ENCODE measurements around the gene INPP5A.

The INPP5A gene

GRCh38 chr10:132539894-132540293 lies 2.3 kb downstream of the INPP5A start:
- TF ChIP-seq YY1 (IDR thresholded peaks at IDR 0.05; ENCODE audit: low read depth), result no peak
- TF ChIP-seq CREB1 (IDR thresholded peaks at IDR 0.05; ENCODE audit: low read depth), result no peak
- TF ChIP-seq ZBTB7A (IDR thresholded peaks at IDR 0.05; ENCODE audit: low read depth), result no peak
- TF ChIP-seq EP300 (IDR thresholded peaks at IDR 0.05; ENCODE audit: borderline replicate concordance), result no peak
- TF ChIP-seq EGR1 (IDR thresholded peaks at IDR 0.05), result no peak
- TF ChIP-seq, protein P1, sequence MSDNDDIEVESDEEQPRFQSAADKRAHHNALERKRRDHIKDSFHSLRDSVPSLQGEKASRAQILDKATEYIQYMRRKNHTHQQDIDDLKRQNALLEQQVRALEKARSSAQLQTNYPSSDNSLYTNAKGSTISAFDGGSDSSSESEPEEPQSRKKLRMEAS (IDR thresholded peaks at IDR 0.05), result no peak
- no peak for TF ChIP-seq USF1 (IDR thresholded peaks at IDR 0.05)
- TF ChIP-seq TEAD4 (IDR thresholded peaks at IDR 0.05), result no peak
- TF ChIP-seq, protein P2, sequence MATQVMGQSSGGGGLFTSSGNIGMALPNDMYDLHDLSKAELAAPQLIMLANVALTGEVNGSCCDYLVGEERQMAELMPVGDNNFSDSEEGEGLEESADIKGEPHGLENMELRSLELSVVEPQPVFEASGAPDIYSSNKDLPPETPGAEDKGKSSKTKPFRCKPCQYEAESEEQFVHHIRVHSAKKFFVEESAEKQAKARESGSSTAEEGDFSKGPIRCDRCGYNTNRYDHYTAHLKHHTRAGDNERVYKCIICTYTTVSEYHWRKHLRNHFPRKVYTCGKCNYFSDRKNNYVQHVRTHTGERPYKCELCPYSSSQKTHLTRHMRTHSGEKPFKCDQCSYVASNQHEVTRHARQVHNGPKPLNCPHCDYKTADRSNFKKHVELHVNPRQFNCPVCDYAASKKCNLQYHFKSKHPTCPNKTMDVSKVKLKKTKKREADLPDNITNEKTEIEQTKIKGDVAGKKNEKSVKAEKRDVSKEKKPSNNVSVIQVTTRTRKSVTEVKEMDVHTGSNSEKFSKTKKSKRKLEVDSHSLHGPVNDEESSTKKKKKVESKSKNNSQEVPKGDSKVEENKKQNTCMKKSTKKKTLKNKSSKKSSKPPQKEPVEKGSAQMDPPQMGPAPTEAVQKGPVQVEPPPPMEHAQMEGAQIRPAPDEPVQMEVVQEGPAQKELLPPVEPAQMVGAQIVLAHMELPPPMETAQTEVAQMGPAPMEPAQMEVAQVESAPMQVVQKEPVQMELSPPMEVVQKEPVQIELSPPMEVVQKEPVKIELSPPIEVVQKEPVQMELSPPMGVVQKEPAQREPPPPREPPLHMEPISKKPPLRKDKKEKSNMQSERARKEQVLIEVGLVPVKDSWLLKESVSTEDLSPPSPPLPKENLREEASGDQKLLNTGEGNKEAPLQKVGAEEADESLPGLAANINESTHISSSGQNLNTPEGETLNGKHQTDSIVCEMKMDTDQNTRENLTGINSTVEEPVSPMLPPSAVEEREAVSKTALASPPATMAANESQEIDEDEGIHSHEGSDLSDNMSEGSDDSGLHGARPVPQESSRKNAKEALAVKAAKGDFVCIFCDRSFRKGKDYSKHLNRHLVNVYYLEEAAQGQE (IDR thresholded peaks at IDR 0.05; ENCODE audit: low read depth), result no peak
- no peak for TF ChIP-seq FOXM1 (IDR thresholded peaks at IDR 0.05; ENCODE audit: borderline replicate concordance, low read depth)
- no peak for TF ChIP-seq CEBPB (IDR thresholded peaks at IDR 0.05)
- no peak for TF ChIP-seq TCF12 (IDR thresholded peaks at IDR 0.05; ENCODE audit: low read depth)
- TF ChIP-seq NFIC (IDR thresholded peaks at IDR 0.05), result no peak
- no peak for TF ChIP-seq RAD21 (IDR thresholded peaks at IDR 0.05; ENCODE audit: low read depth)
- TF ChIP-seq TAF1 (IDR thresholded peaks at IDR 0.05; ENCODE audit: low read depth), result no peak

- TF ChIP-seq, protein P2 (IDR thresholded peaks at IDR 0.05; ENCODE audit: low read depth), result no peak
- no peak for TF ChIP-seq FOXM1 (IDR thresholded peaks at IDR 0.05; ENCODE audit: borderline replicate concordance, low read depth)
- TF ChIP-seq NFIC (IDR thresholded peaks at IDR 0.05), result no peak
Measured at GRCh38 chr10:132540456-132540855, 2.9 kb downstream of the INPP5A start.

GRCh38 chr10:132541129-132541528 lies 3.5 kb downstream of the INPP5A start:
- no peak for TF ChIP-seq TAF1 (IDR thresholded peaks at IDR 0.05; ENCODE audit: low read depth)
- no peak for TF ChIP-seq TCF12 (IDR thresholded peaks at IDR 0.05; ENCODE audit: low read depth)
- no peak for TF ChIP-seq EP300 (IDR thresholded peaks at IDR 0.05; ENCODE audit: borderline replicate concordance)
- TF ChIP-seq RAD21 (IDR thresholded peaks at IDR 0.05; ENCODE audit: low read depth), result no peak
- no peak for TF ChIP-seq FOXM1 (IDR thresholded peaks at IDR 0.05; ENCODE audit: borderline replicate concordance, low read depth)
- TF ChIP-seq, protein P2 (IDR thresholded peaks at IDR 0.05; ENCODE audit: low read depth), result no peak
- no peak for TF ChIP-seq YY1 (IDR thresholded peaks at IDR 0.05; ENCODE audit: low read depth)
- no peak for TF ChIP-seq CREB1 (IDR thresholded peaks at IDR 0.05; ENCODE audit: low read depth)
- TF ChIP-seq, protein P1 (IDR thresholded peaks at IDR 0.05), result no peak
- no peak for TF ChIP-seq TEAD4 (IDR thresholded peaks at IDR 0.05)
- no peak for TF ChIP-seq NFIC (IDR thresholded peaks at IDR 0.05)
- no peak for TF ChIP-seq USF1 (IDR thresholded peaks at IDR 0.05)
- no peak for TF ChIP-seq ZBTB7A (IDR thresholded peaks at IDR 0.05; ENCODE audit: low read depth)

DNA sequence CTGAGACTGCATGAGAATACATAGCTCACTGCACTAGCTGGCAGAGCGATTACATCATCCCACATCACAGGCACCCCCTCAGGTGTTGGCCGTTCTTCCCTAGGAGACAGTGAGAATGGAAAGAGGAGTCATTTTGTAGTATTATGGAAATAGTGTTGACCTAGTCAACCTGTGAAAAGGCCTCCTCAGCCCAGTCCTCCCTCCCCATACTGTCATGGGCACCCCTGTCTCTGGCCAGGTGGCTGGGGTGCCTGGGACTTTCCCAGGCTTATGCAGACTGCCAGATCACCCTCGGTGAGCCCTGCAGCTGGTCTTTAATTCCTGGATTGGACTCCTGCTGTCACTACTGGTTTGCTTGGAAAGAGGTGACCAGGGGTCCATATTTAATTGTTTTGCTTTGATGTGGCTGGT lies 4.0 kb downstream of the INPP5A start:
- no peak for TF ChIP-seq CREB1 (IDR thresholded peaks at IDR 0.05; ENCODE audit: low read depth)
- TF ChIP-seq ZBTB7A (IDR thresholded peaks at IDR 0.05; ENCODE audit: low read depth), result no peak
- TF ChIP-seq TAF1 (IDR thresholded peaks at IDR 0.05; ENCODE audit: low read depth), result no peak
- no peak for TF ChIP-seq YY1 (IDR thresholded peaks at IDR 0.05; ENCODE audit: low read depth)
- TF ChIP-seq, protein P1 (IDR thresholded peaks at IDR 0.05), result no peak
- TF ChIP-seq FOXM1 (IDR thresholded peaks at IDR 0.05; ENCODE audit: borderline replicate concordance, low read depth), result no peak
- no peak for TF ChIP-seq CEBPB (IDR thresholded peaks at IDR 0.05)
- no peak for TF ChIP-seq TEAD4 (IDR thresholded peaks at IDR 0.05)
- no peak for TF ChIP-seq RAD21 (IDR thresholded peaks at IDR 0.05; ENCODE audit: low read depth)
- no peak for TF ChIP-seq TCF12 (IDR thresholded peaks at IDR 0.05; ENCODE audit: low read depth)
